HL-60 (cell line): ENCODE measurements around the gene MRGPRG.

Experiments
- CTCF ChIP-seq: IDR thresholded peaks from one replicate; pipeline ENCODE4 v1.5.1; 2011; ENCODE audit warnings: low read length, control low read depth, inconsistent platforms; ENCODE audit not compliant: insufficient read depth
- POLR2AphosphoS5 ChIP-seq: IDR thresholded peaks from 2 replicates; pipeline ENCODE4 v1.6.1; 2012; ENCODE audit warnings: low read depth

DNA sequence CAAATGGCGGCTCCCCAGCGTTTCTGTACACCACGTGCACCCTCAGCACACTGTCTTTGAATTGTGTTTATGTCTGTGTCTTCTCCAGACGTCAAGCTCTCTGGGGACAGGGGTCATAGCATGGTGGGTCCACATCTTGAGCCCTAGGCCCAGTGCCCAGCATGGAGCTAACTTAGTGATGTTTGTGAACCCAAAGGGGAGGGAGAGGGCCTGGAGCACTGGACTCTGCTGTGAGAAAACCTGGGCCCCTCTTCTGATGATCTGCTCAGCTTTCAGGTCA is 4.3 kb downstream of the MRGPRG start:
- no peak for TF ChIP-seq CTCF
- TF ChIP-seq POLR2AphosphoS5: no peak
